DOHH2 (cell line): ENCODE data around the gene CKMT2.

ENCODE experiments used
- H3F3A ChIP-seq: fragments of 200-600 bp; sonication (generic), shearing (Covaris generic); 2 replicates; pipeline ENCODE4 v1.6.0; 2016; ENCODE audit warnings: antibody characterized with exemption, mild to moderate bottlenecking; ENCODE audit not compliant: control insufficient read depth, insufficient read depth
- H3K27ac ChIP-seq: fragments of 200-600 bp; sonication (generic); 2 replicates; pipeline ENCODE4 v1.5.1; 2014; ENCODE audit warnings: low read depth, mild to moderate bottlenecking, low read length, moderate library complexity
- H3K27me3 ChIP-seq: fragments of 200-600 bp; sonication (generic); 2 replicates; pipeline ENCODE4 v1.6.1; 2014; ENCODE audit warnings: mild to moderate bottlenecking, low read length, mixed read lengths; ENCODE audit not compliant: control insufficient read depth
- H3K36me3 ChIP-seq: fragments of 200-600 bp; sonication (generic); 2 replicates; pipeline ENCODE4 v1.6.1; 2014; ENCODE audit warnings: mild to moderate bottlenecking, low read length, moderate library complexity, mixed read lengths; ENCODE audit not compliant: control insufficient read depth
- H3K4me1 ChIP-seq: fragments of 200-600 bp; sonication (generic); 2 replicates; pipeline ENCODE4 v1.6.1; 2014; ENCODE audit warnings: mild to moderate bottlenecking, low read length, mixed read lengths; ENCODE audit not compliant: control insufficient read depth
- H3K4me2 ChIP-seq: fragments of 200-600 bp; sonication (generic); 2 replicates; pipeline ENCODE4 v1.6.0; 2014; ENCODE audit warnings: mild to moderate bottlenecking, low read length, moderate library complexity
- H3K4me3 ChIP-seq: fragments of 200-600 bp; sonication (generic); 2 replicates; pipeline ENCODE4 v1.5.1; 2014; ENCODE audit warnings: mild to moderate bottlenecking, low read length, mixed read lengths
- H3K79me2 ChIP-seq: fragments of 200-600 bp; sonication (generic); 2 replicates; pipeline ENCODE4 v1.6.1; 2014; ENCODE audit warnings: mild to moderate bottlenecking, low read length, mixed read lengths; ENCODE audit not compliant: control insufficient read depth
- H3K9me2 ChIP-seq: fragments of 200-600 bp; sonication (generic); replicated peaks from 2 replicates; pipeline ENCODE4 v1.6.1; 2014; ENCODE audit warnings: mild to moderate bottlenecking, low read length, mixed read lengths; ENCODE audit not compliant: control insufficient read depth
- H3K9me3 ChIP-seq: fragments of 200-600 bp; sonication (generic); 2 replicates; pipeline ENCODE4 v1.6.1; 2014; ENCODE audit warnings: antibody characterized with exemption, low read length, mixed read lengths; ENCODE audit not compliant: control insufficient read depth, insufficient read depth
- H4K20me1 ChIP-seq: fragments of 200-600 bp; sonication (generic); 2 replicates; pipeline ENCODE4 v1.6.0; 2014; ENCODE audit warnings: low read depth, mild to moderate bottlenecking, antibody characterized with exemption, low read length, moderate library complexity; ENCODE audit not compliant: control insufficient read depth, insufficient read depth
- CTCF ChIP-seq: fragments of 200-600 bp; sonication (generic); IDR thresholded peaks from one replicate; pipeline ENCODE4 v1.5.1; 2014; ENCODE audit warnings: antibody characterized with exemption, mild to moderate bottlenecking, low read depth, low read length; ENCODE audit not compliant: poor library complexity, severe bottlenecking
- EZH2phosphoT487 ChIP-seq: fragments of 200-600 bp; sonication (generic); IDR thresholded peaks from 2 replicates; pipeline ENCODE4 v1.6.1; 2017; ENCODE audit warnings: borderline replicate concordance, mild to moderate bottlenecking, antibody characterized with exemption, low read length, moderate library complexity, mixed read lengths

The CKMT2 gene

DNA sequence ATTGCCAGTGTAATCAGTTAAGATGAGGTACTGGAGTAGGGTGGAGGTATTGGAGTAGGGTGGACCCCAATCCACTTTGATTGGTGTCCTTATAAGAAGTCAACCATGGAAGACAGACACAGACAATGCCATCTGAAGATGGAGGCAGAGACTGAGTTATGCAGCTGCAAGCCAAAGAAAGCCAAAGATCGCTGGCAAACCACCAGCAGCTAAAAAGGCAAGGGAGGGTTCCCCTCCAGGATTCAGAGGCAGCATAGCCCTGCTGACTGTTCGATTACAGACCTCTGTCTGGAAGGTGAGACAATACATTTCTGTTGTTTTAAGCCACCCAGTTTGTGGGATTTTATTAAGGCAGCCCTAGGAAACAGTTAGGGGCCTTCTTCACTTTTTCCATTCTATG, 30.5 kb upstream of the CKMT2 start:
- Histone ChIP-seq H3K27ac (no peak overlapping the region), H3K36me3 (no peaks in the 10 kb centered on the region), H3K4me1 (no peaks in the 10 kb centered on the region), H3K4me2 (no peak overlapping the region), H3F3A (no peaks in the 10 kb centered on the region), H3K9me2 (no peaks in the 10 kb centered on the region), H3K27me3 (no peaks in the 10 kb centered on the region), H3K4me3 (no peak overlapping the region), H3K79me2 (no peaks in the 10 kb centered on the region), H4K20me1 (no peaks in the 10 kb centered on the region), H3K9me3 (no peaks in the 10 kb centered on the region)
- TF ChIP-seq CTCF (no peak), EZH2phosphoT487 (no peak)

DNA sequence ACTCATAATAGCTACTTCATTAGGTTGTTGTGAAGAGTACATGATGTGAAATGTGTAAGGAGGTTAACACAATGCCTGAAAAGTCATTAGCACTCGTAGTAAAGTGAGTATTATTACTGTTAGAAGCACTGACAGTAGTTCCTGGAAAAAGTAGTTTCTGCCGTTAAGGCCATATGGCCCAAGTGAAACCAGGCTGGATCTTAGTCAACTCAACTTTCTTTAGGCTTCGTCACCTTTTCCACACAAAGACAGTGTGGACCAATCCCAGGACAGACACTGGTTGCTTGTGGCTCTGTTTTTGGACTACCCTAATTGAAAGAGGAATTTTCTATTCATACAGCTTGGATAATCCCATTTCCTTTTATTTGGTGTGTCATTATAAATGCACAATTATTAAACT, 29.4 kb upstream of the CKMT2 start:
- Histone ChIP-seq H3K27ac (no peak overlapping the region), H3F3A (no peaks in the 10 kb centered on the region)
- TF ChIP-seq CTCF (no peak), EZH2phosphoT487 (no peak)

DNA sequence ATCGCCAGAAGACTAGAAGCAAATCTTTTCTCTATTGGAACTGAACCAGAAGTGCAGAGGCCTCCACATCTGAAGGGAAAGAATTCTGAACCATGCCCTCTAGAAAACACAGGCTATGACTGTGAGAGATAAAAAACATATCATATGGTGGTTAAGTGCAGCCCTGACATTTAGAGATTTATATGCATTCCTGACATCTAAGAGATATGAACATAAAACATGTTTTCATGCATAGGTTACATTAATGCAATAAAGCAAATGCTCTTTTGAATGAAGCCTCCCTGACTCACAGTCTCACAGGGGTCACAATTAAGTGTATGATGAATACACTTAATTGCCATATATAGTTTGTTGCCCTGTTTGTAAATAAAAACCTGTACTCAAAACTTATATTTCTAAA, 28.9 kb upstream of the CKMT2 start:
- no peak for TF ChIP-seq CTCF
- TF ChIP-seq EZH2phosphoT487 = no peak
- Histone ChIP-seq H3K27me3 (no peaks in the 10 kb centered on the region), H3K4me3 (no peak overlapping the region), H3K9me3 (no peaks in the 10 kb centered on the region), H3K79me2 (no peaks in the 10 kb centered on the region), H3K4me1 (no peaks in the 10 kb centered on the region), H3K36me3 (no peaks in the 10 kb centered on the region), H3K4me2 (no peak overlapping the region), H3F3A (no peaks in the 10 kb centered on the region), H3K27ac (no peak overlapping the region), H4K20me1 (no peaks in the 10 kb centered on the region), H3K9me2 (no peaks in the 10 kb centered on the region)

More for the DNA sequence above, 29.4 kb upstream of the CKMT2 start:
- Histone ChIP-seq H3K4me1 (no peaks in the 10 kb centered on the region), H3K79me2 (no peaks in the 10 kb centered on the region), H3K4me2 (no peak overlapping the region), H3K36me3 (no peaks in the 10 kb centered on the region), H4K20me1 (no peaks in the 10 kb centered on the region), H3K9me3 (no peaks in the 10 kb centered on the region), H3K27me3 (no peaks in the 10 kb centered on the region), H3K4me3 (no peak overlapping the region), H3K9me2 (no peaks in the 10 kb centered on the region)

DNA sequence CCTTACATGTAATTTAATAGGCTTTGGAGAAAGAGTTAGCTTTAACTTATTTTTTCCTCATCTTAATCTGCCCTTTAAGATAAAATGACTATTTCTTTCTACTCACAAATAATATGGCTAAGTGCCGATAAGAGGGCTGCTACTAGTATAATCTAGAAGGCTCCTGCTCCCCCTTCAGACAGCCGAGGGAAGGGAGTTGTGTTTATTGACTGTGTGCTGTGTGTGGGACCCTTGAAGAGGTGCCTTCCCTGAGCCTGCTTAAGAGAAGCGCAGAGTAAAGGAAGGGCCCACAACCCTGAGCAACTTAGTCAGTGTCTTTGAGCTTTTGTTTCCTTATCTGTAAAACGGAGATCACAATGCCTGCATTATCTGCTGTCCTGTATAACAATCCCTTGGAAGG, 28.1 kb upstream of the CKMT2 start:
- Histone ChIP-seq H4K20me1 (no peaks in the 10 kb centered on the region), H3K27ac (no peak overlapping the region), H3K27me3 (no peaks in the 10 kb centered on the region), H3K4me3 (no peak overlapping the region), H3F3A (no peaks in the 10 kb centered on the region), H3K9me3 (no peaks in the 10 kb centered on the region), H3K4me2 (no peak overlapping the region), H3K9me2 (no peaks in the 10 kb centered on the region), H3K79me2 (no peaks in the 10 kb centered on the region), H3K4me1 (no peaks in the 10 kb centered on the region), H3K36me3 (no peaks in the 10 kb centered on the region)
- TF ChIP-seq EZH2phosphoT487 (no peak), CTCF (no peak)
